Endothelial cell of umbilical vein (primary cell): Measurements from ENCODE around the gene STARD13. TPM values are rescaled to one million over a fixed set of nuclear protein-coding genes. Genes with fewer than 3 reads are reported as not detected.

Experiments used
- BruUV-seq: library from RNA; stranded (reverse); fragments of 400-500 nt; replicated peaks from 2 replicates; lab custom pipeline; 2021; lab: Mats Ljungman, UMichigan
- CTCF ChIA-PET: fragments of 300-600, 350-600 bp; sonication (Branson Sonifier 250); formaldehyde crosslinking; loops from one replicate; lab custom pipeline; 2021; ENCODE audit warnings: antibody characterized with exemption, inconsistent platforms; lab: Charles Lee
- POLR2A ChIA-PET: fragments of 300-600, 350-600 bp; sonication (Branson Sonifier 250); formaldehyde crosslinking; loops from one replicate; lab custom pipeline; 2021; ENCODE audit warnings: antibody characterized with exemption, inconsistent platforms; lab: Charles Lee
- DNase-seq: peaks from one replicate; pipeline ENCODE4 v3.0.0-alpha.2; 2011; ENCODE audit warnings: low read depth, low spot score
- FAIRE-seq: peaks from 2 replicates; lab custom pipeline; 2011; peaks lifted over from hg19 to GRCh38; lab: Jason Lieb, UNC
- H2AFZ ChIP-seq: 2 replicates; pipeline ENCODE4 v1.6.0; 2012; ENCODE audit warnings: low read depth, low read length, control low read depth, inconsistent platforms
- H3K27ac ChIP-seq: 2 replicates; pipeline ENCODE4 v1.5.1; 2011; ENCODE audit warnings: low read depth, mild to moderate bottlenecking, control low read depth, low read length, moderate library complexity; ENCODE audit not compliant: insufficient read depth
- H3K27me3 ChIP-seq, 2 experiments: 2 replicates each; pipeline versions ENCODE4 v1.6.0 to v1.6.1; 2011; ENCODE audit warnings: low read length in 2 of 2, mixed read lengths in 1 of 2; ENCODE audit not compliant: control insufficient read depth in 2 of 2, insufficient read depth in 2 of 2
- H3K36me3 ChIP-seq, 2 experiments: 2 replicates in 1 of 2; 3 replicates in 1 of 2; pipeline ENCODE4 v1.5.1; 2011; ENCODE audit warnings: low read length in 2 of 2, mild to moderate bottlenecking in 1 of 2, moderate library complexity in 1 of 2; ENCODE audit not compliant: control insufficient read depth in 2 of 2, insufficient read depth in 2 of 2; ENCODE audit errors: extremely low read depth in 1 of 2
- H3K4me1 ChIP-seq: 3 replicates; pipeline ENCODE4 v1.5.1; 2011; ENCODE audit warnings: mild to moderate bottlenecking, low read length; ENCODE audit not compliant: control insufficient read depth, insufficient read depth; ENCODE audit errors: extremely low read depth
- H3K4me2 ChIP-seq: 2 replicates; pipeline ENCODE4 v1.6.1; 2011; ENCODE audit warnings: low read length, control low read depth, mixed read lengths; ENCODE audit not compliant: insufficient read depth
- H3K4me3 ChIP-seq, 3 experiments: fragments of 200-600 bp in 1 of 3; sonication (generic), shearing (Covaris generic) in 1 of 3; replicated peaks in 1 of 3; 2 replicates each; pipeline ENCODE4 v1.5.1; 2011 to 2016; ENCODE audit warnings: control low read depth in 3 of 3, low read length in 3 of 3, mild to moderate bottlenecking in 2 of 3, inconsistent platforms in 1 of 3, low read depth in 1 of 3, moderate library complexity in 1 of 3; ENCODE audit not compliant: insufficient read depth in 1 of 3
- H3K79me2 ChIP-seq: 2 replicates; pipeline ENCODE4 v1.6.0; 2012; ENCODE audit warnings: low read length, inconsistent platforms; ENCODE audit not compliant: control insufficient read depth, insufficient read depth
- H3K9ac ChIP-seq: replicated peaks from 2 replicates; pipeline ENCODE3; 2011; ENCODE audit warnings: low read length, control low read depth; ENCODE audit not compliant: insufficient read depth; ENCODE audit errors: extremely low read depth
- H3K9me1 ChIP-seq: replicated peaks from 3 replicates; pipeline ENCODE4 v1.6.0; 2011; ENCODE audit warnings: mild to moderate bottlenecking, low read length; ENCODE audit not compliant: control insufficient read depth, insufficient read depth; ENCODE audit errors: extremely low read depth
- H3K9me3 ChIP-seq: replicated peaks from 2 replicates; pipeline ENCODE4 v1.5.1; 2012; ENCODE audit warnings: low read length, inconsistent platforms; ENCODE audit not compliant: control insufficient read depth, insufficient read depth
- H4K20me1 ChIP-seq: replicated peaks from 2 replicates; pipeline ENCODE3; 2011; ENCODE audit warnings: mild to moderate bottlenecking, low read length; ENCODE audit not compliant: control insufficient read depth, insufficient read depth; ENCODE audit errors: extremely low read depth
- CTCF ChIP-seq, 2 donors: IDR thresholded peaks; 1 replicate in 1 of 2; 2 replicates in 1 of 2; pipeline ENCODE4 v1.5.1; 2011; ENCODE audit warnings: low read length in 2 of 2, mild to moderate bottlenecking in 2 of 2, moderate library complexity in 2 of 2, control low read depth in 1 of 2, inconsistent platforms in 1 of 2, low read depth in 1 of 2; ENCODE audit not compliant: insufficient read depth in 1 of 2; ENCODE audit errors: extremely low read depth in 1 of 2
- EZH2 ChIP-seq: IDR thresholded peaks from 2 replicates; pipeline ENCODE4 v1.6.1; 2012; ENCODE audit warnings: borderline replicate concordance, low read depth, mild to moderate bottlenecking, moderate library complexity, low read length, inconsistent platforms; ENCODE audit not compliant: severe bottlenecking
- FOS ChIP-seq: IDR thresholded peaks from 2 replicates; pipeline ENCODE4 v1.6.1; 2011; ENCODE audit warnings: mild to moderate bottlenecking, low read length, moderate library complexity, borderline replicate concordance; ENCODE audit not compliant: insufficient read depth
- GATA2 ChIP-seq: IDR thresholded peaks from 2 replicates; pipeline ENCODE4 v1.7.0; 2011; ENCODE audit warnings: low read depth, mild to moderate bottlenecking, moderate library complexity, mixed read lengths, low read length; ENCODE audit not compliant: insufficient read length, insufficient read depth
- MYC ChIP-seq: IDR thresholded peaks from one replicate; pipeline ENCODE4 v1.6.1; 2011; ENCODE audit warnings: mild to moderate bottlenecking, low read depth, low read length
- POLR2A ChIP-seq: IDR thresholded peaks from 2 replicates; pipeline ENCODE4 v1.6.1; 2012; ENCODE audit warnings: low read depth, mild to moderate bottlenecking, control low read depth, low read length
- POLR2AphosphoS5 ChIP-seq: IDR thresholded peaks from 2 replicates; pipeline ENCODE4 v1.6.1; 2012; ENCODE audit warnings: low read depth, mild to moderate bottlenecking, control low read depth, low read length, moderate library complexity; ENCODE audit not compliant: insufficient read depth
- dilution Hi-C: fragments of 300-500 bp; cut with MboI; formaldehyde crosslinking; loops from one replicate; pipeline ENCODE4 v1.15.0; 2019; ENCODE audit warnings: low sequenced_read_pairs; ENCODE audit not compliant: extremely low pct_ligation_motif_present
- intact Hi-C: fragments of 100-400 bp; cut with micrococcal nuclease; formaldehyde crosslinking; loops from one replicate; pipeline ENCODE4 v1.10.0; 2022
- polyA plus RNA-seq, 4 experiments: library from polyadenylated mRNA; depleted of rRNA in 3 of 4; stranded (reverse) in 3 of 4; unstranded in 1 of 4; fragments of >200 nt; gene quantifications; 2 replicates each; pipeline versions ENCODE4 v1.2.1 to v1.2.3, GENCODE V29; 2011 to 2012; ENCODE audit warnings: missing spikeins in 1 of 4
- total RNA-seq: library from RNA; stranded (reverse); gene quantifications from 2 replicates; pipeline ENCODE4 v1.2.3, GENCODE V29; 2021
- TF ChIP-seq, protein P1 (sequence below): IDR thresholded peaks from 2 replicates; pipeline ENCODE4 v1.6.1; 2011; ENCODE audit not compliant: insufficient read depth, insufficient read length

The STARD13 gene
- total and polyA plus RNA-seq, 2 donors (not counting 3 experiments of a cell fraction or from before 2014, with no cell fraction given), result 11.0 to 47.7 TPM

- Histone ChIP-seq H3K79me2 (peaks cover 94% of the 10 kb centered on the region), H3K4me1 (peaks cover 54% of the 10 kb centered on the region), H3K9me1 (no peaks in the 10 kb centered on the region), H2AFZ (no peak overlapping the region), H3K9me3 (no peaks in the 10 kb centered on the region), H3K27me3 (no peaks in the 10 kb centered on the region), H3K36me3 (no peaks in the 10 kb centered on the region), H3K9ac (peak overlapping the region; percentile 53), H4K20me1 (no peaks in the 10 kb centered on the region), H3K27ac (peak overlapping the region; percentile 76), H3K4me3 (no peak overlapping the region), H3K4me2 (peak overlapping the region; percentile 75)
- dilution Hi-C loops, result no loop called here
- FAIRE-seq, result peak; percentile 49
- BruUV-seq, result no TSS peak
- CTCF ChIA-PET, result interaction anchor here (0.7 to 3.4 kb wide), 7 partner anchors 10 to 338 kb away, joined by 3 to 23 read pairs (median 4); no protein-coding TSS in a partner anchor
- intact Hi-C loops, result loop anchor here (1.0 to 10.0 kb wide), 4 partner anchors 9 to 1740 kb away; partner anchors contain the start of gene NBEA
- peak; percentile 89 for DNase-seq
- POLR2A ChIA-PET, result interaction anchor here (1.0 kb wide), 1 partner anchor 11 kb away, joined by 3 read pairs; no protein-coding TSS in a partner anchor
- TF ChIP-seq, protein P1, sequence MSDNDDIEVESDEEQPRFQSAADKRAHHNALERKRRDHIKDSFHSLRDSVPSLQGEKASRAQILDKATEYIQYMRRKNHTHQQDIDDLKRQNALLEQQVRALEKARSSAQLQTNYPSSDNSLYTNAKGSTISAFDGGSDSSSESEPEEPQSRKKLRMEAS, result peak; percentile 24
- TF ChIP-seq POLR2A, result no peak
Measured at GRCh38 chr13:33204130-33204927, 81.2 kb downstream of the STARD13 start.

DNA sequence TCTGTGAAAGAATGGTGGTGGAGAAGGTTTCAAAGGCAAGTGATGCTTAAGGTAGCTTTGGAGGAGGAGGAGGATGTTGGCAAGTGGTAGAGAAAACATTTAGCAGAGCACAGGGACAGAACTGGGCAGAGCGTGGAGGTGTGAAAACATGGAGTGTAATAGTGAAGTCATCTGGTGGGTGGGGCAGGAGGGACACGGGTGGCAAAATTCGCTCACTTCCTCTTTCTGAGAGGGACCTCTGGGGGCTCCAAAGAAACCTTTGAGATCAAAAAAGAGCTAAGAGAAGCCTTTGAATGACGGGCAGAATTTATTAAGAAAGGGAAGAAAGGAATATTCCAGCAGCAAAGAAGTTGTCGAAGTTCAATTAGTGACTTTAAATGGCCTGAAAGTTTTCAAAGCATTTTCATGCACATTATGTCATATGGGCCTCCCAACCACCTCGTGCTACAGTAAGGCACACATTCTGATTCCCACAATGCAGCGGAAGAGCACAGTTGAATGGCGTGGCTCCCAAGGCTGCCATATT is 82.8 kb downstream of the STARD13 start:
- ChIA-PET CTCF (interaction anchor here (0.6 to 1.2 kb wide), 2 partner anchors 11 to 118 kb away, joined by 3 to 4 read pairs; no protein-coding TSS in a partner anchor), POLR2A (no interaction called here)
- peaks cover 49% of the 10 kb centered on the region for H3K4me1 ChIP-seq
- no peaks in the 10 kb centered on the region for H3K36me3 ChIP-seq
- FAIRE-seq (no peak), DNase-seq (no peak)
- H3K27ac ChIP-seq, result no peak overlapping the region
- H3K4me3 ChIP-seq, result no peak overlapping the region
- H3K27me3 ChIP-seq, result no peaks in the 10 kb centered on the region
- TF ChIP-seq POLR2AphosphoS5 (no peak), GATA2 (no peak), EZH2 (no peak), POLR2A (no peak), FOS (no peak), CTCF (IDR thresholded peaks at IDR 0.05; ENCODE audit: extremely low read depth in 1 of 2, insufficient read depth in 1 of 2, low read depth in 1 of 2, low read length in 2 of 2) (no peak), MYC (no peak)
- TF ChIP-seq, protein P1, result no peak
- no peaks in the 10 kb centered on the region for H3K9me1 ChIP-seq
- no peaks in the 10 kb centered on the region for H4K20me1 ChIP-seq
- no peaks in the 10 kb centered on the region for H3K9me3 ChIP-seq
- no peak overlapping the region for H2AFZ ChIP-seq
- intact Hi-C loops, result loop anchor here (10.0 kb wide), 1 partner anchor 1742 kb away; the partner anchor contains the start of gene NBEA
- dilution Hi-C loops, result no loop called here
- H3K79me2 ChIP-seq, result peaks cover 94% of the 10 kb centered on the region
- no peak overlapping the region for H3K4me2 ChIP-seq
- H3K9ac ChIP-seq, result no peak overlapping the region
- no TSS peak for BruUV-seq
